NCI-H345 treated with DMSO at 0.1 percent for 48 hours (cell line): ENCODE measurements around the gene DYNC1I1.

Experiments used
- DNase-seq: peaks from one replicate; lab custom pipeline; 2025; ENCODE audit not compliant: unreplicated experiment; lab: John Stamatoyannopoulos, UW

DYNC1I1 gene

DNA sequence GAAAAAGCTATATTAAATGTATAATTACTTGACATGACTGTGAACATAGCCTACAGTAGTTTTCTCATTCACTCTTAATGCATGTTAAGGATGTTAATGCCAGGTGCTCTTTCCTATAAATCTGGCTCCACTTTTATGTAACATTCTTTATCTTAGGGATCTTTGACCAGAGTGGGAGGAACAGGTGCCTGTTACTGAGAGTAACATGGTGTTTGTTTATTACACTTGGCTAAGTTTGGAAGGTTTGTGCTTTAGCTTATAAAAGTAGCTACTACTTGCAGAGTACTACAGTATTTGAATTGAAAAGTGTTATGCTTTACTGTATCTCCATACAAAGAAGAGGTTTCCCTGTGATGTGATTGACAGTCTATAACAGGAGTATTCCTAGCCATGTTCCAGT is 183.4 kb downstream of the DYNC1I1 start:
- no peak for DNase-seq

- no peak for DNase-seq
These were observed 185.2 kb downstream of the DYNC1I1 start for GRCh38 chr7:95957510-95957909.

- no peak for DNase-seq
These were observed 188.4 kb downstream of the DYNC1I1 start for GRCh38 chr7:95960706-95961244.

GRCh38 chr7:95963446-95963990 is 191.2 kb downstream of the DYNC1I1 start:
- DNase-seq = no peak

- DNase-seq = no peak
These were observed 199.4 kb downstream of the DYNC1I1 start for GRCh38 chr7:95971716-95972115.

DNA sequence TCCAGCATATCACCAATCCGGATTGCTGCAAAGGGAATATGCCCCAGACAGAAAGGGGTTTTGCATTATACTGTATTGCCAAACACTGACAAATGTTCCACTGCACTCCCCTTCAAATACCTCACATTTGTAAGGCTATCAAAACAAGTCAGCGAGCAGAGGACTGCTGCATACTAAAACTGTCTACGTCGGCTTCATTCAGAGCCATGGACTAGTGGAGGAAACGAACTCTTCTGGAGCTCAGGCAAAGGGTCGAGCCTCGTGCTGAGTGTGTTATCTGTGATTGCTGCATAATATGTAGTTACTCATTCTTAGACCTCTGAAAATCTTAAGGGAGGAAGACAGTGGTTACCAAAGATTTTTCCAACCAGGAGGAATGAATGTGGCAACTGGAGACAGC is 200.2 kb downstream of the DYNC1I1 start:
- no peak for DNase-seq

DNA sequence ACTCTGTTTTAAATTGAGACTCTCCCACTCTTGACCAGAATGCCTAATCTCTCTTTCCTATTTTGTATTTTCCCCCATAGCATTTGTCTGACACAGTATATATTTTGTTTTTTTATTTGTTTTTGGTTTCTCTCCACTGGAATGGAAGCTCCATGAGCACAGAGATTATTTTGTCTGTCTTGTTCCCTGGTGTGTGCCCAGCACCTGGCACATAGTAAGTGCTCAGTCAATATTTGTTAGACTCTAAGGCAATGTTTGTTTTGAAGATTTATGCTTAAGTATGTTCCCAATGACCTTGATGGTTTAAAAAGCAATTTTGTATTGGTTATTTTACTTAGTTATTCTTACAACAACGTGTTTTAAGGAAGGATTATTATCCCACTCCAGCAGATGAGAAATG is 201.8 kb downstream of the DYNC1I1 start:
- DNase-seq = no peak

- DNase-seq = no peak
These were observed 204.2 kb downstream of the DYNC1I1 start for GRCh38 chr7:95976369-95977060.

DNA sequence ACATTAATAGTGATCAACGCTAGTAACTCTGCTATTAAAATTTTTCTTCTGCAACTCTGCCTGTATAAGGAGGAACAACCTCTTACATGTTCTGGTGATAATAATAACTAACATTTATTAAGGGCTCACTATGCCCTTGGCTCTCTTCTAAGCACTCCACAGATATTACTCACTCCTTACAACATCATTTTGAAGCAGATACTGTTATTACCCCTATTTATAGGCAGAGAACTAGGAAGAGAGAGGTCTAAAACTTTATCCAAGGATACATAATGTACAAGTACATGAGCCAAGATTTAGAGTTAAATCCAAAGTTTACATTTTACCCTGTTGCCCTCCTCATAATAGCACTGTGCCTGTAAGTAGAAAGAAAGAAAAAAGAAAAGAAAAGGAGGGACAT is 205.6 kb downstream of the DYNC1I1 start:
- DNase-seq = no peak

DNA sequence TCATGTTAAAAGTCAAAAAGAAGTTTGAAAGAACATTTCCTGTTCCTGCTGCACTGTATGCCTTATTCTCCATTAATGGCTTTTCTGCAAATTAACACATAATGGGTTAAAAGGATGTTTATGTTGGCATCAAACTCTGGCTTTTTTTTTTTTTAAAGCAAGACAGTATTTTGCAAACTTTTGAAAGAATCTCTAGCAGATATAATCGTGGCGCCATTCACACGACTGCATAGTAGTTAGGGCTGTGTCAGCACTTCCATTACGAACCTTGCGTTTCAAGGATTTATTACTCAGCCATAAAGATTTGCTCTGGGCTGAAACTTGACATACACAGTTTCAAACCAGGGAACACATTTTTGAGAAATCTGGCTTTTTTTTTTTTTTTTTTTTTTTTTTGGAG is 207.8 kb downstream of the DYNC1I1 start:
- DNase-seq = no peak

DNA sequence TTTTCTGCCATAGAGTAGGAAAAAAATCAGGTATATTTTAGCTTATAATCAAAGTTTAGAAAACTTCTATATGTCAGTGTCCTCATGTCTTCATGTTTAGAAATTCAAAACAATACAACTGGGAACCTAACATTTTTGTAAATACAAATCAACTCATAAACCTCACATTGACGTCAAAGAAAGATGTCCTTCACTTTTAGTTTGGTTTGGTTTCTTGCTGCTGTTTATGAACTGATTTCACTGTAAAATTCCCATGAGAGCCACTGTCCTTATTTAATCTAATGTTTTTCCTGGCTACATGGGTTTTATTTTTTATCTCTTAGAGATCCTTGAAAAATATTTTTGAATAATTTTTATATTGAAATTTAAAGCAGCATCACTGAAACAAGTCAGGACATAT is 208.4 kb downstream of the DYNC1I1 start:
- DNase-seq = no peak

GRCh38 chr7:95986178-95986764 is 213.9 kb downstream of the DYNC1I1 start:
- no peak for DNase-seq

GRCh38 chr7:95989301-95989700 is 216.9 kb downstream of the DYNC1I1 start:
- no peak for DNase-seq

DNA sequence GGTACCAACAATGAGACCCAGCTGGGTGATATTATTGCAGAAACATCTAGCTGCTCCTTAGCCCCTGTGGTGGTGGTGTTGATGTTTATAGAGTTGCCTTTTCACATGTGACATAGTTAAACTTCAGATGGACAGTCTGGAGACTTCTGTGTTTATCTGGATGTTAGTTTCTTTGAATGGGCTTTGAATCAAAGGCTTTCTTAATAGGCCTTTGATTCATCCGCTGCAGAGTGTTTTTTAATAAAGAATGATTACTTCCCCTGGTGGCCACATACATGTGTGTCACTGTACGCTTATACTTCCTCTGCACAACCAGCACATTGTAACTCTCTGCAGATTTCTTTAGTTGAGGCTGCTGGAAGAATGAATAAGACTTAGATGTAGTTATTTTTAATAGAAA is 221.0 kb downstream of the DYNC1I1 start:
- no peak for DNase-seq

- no peak for DNase-seq
These were observed 223.8 kb downstream of the DYNC1I1 start for GRCh38 chr7:95996174-95996573.

DNA sequence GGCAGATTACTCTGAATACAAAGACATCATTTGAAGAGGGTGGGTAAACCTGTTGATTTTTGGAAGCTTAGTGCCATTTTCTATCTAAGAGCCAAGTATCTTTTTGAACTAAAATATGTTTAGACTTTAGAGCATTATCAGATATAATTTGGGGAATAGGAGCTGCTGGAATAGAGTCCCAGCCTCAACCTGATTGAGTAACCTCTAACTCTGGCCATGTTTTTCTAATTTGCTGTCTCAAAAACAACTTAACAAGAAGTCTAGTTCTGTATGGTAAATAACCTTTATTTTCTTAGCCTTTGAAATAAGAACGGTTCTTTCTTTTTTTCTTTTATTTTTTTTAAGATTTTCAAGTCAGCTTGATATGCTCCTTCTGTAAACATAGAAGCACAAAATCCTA is 224.5 kb downstream of the DYNC1I1 start:
- DNase-seq = no peak

GRCh38 chr7:95997632-95998031 is 225.3 kb downstream of the DYNC1I1 start:
- no peak for DNase-seq

DNA sequence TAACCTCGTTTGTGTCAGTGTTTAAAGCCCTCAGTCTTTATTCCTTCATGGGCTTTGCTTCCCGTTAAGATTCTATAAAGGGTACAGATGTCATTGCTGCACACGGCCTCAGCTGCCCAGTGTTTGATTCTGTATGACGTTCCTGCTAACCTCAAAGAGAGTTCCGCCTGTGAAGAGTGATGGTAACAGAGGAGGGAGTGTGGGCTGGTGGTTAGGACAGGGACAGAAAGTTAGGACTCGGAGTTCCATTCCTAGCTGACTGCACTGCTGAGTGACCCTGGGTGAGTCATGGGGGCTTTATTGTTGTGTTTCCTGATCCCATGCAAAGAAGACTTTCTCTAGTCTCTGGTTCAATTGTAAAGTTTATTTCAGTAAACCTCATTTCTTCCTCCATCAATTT is 227.1 kb downstream of the DYNC1I1 start:
- DNase-seq = no peak

DNA sequence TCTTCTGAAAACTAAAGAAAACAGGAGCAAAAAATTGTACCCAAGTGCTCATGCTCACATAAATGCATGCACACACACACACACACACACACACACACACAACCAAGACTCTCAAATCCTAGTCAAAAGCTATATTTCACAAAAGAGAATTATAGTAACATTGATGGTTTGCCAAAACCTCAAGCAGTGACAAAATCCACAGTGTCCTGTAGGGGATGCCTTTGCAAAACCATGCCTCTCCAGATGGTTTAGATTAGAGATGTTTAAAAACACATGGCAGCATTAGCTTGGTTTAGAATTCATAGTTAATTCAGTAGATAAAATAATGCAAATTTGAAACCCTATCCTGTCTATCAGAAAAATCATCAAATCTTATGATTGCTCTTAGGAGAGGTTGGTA is 232.2 kb downstream of the DYNC1I1 start:
- no peak for DNase-seq

DNA sequence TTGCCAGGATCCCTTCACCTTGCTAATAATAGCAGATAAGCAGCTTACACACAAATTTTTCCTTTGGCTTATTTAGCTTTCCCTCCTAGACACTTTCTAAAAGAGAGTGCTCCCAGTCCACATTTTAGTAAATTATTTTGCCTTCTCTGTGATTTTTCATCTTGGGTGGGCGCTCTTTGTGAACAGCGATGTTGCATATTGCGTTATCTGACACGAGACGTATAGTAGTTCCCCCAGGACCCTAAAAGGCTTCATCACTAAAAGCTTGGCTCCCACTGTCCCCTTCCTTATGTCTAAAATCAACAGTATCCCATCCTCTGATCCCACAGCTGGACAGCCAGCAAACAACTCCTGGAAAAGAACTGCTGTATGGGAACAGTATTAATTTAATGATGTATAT is 232.9 kb downstream of the DYNC1I1 start:
- DNase-seq = no peak

DNA sequence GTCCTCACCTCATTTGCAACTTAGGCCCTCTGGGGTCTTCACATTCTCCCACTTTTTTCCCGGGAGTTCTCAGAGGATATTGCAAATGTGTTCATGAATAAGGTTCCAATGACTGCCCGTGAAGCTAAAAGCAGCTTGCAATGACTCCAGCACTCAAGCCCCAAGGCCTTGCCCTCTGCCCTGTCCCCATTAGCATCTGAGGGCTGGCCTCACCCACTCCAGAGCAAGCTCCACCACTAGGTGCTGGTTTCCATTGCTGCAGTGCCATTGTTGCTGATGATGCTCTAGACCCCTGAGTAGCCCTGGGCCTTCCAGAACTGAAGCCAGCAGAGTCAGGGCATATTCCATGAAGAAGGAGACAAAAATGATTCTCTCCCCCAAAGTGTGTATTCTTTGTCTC is 236.8 kb downstream of the DYNC1I1 start:
- DNase-seq = no peak

GRCh38 chr7:96013836-96014235 is 241.5 kb downstream of the DYNC1I1 start:
- no peak for DNase-seq

DNA sequence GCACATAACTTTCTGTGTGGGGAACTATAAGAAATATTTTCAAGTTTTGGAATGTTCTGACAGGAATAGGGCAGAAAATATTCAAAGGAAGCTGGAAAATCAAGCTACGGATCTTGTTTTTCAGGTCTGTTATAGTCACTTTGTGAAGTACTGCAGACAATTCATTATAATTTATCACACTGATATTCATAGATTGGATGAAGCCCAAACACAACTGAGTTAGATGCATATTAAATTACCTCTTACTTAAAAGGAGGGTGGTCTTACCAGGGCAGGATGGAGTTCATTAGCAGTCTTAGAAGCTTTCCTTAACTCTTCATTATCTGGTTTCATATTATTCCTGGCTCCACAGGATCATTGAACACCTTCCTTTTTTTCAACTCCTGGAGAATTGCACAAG is 242.3 kb downstream of the DYNC1I1 start:
- no peak for DNase-seq
